H1 (cell line): ENCODE results near the gene RAPGEF5. TPM values are rescaled to one million over a fixed set of nuclear protein-coding genes. Genes with fewer than 3 reads are reported as not detected.

Experiments used
- CTCF ChIA-PET: fragments of 300-600 bp; sonication (Branson Sonifier 250); formaldehyde crosslinking; loops from one replicate; lab custom pipeline; 2021; ENCODE audit not compliant: partially characterized antibody; lab: Charles Lee
- POLR2A ChIA-PET: fragments of 300-600 bp; sonication (Branson Sonifier 250); formaldehyde crosslinking; loops from one replicate; lab custom pipeline; 2021; ENCODE audit warnings: inconsistent platforms; ENCODE audit not compliant: partially characterized antibody; lab: Charles Lee
- DNase-seq, 2 experiments: peaks; one replicate each; pipeline versions ENCODE4 v3.0.0 to v3.0.0-alpha.2; 2010 to 2022; ENCODE audit warnings: low spot score in 2 of 2, low read depth in 1 of 2, mixed read lengths in 1 of 2
- FAIRE-seq: peaks from 2 replicates; lab custom pipeline; 2011; peaks lifted over from hg19 to GRCh38; lab: Jason Lieb, UNC
- H2AFZ ChIP-seq: 2 replicates; pipeline ENCODE4 v1.8.1; 2012; ENCODE audit warnings: low read length, inconsistent platforms
- H2AK5ac ChIP-seq: 2 replicates; pipeline ENCODE4 v1.6.1; 2013; ENCODE audit warnings: low read depth, low read length
- H2BK120ac ChIP-seq: replicated peaks from 2 replicates; pipeline ENCODE3; 2013; ENCODE audit warnings: low read depth, low read length, inconsistent platforms
- H2BK12ac ChIP-seq: 2 replicates; pipeline ENCODE4 v1.6.1; 2013; ENCODE audit warnings: low read depth, low read length
- H2BK15ac ChIP-seq: 2 replicates; pipeline ENCODE4 v1.6.1; 2013; ENCODE audit warnings: low read length
- H2BK20ac ChIP-seq: 2 replicates; pipeline ENCODE4 v1.6.1; 2013; ENCODE audit warnings: low read length
- H2BK5ac ChIP-seq: 2 replicates; pipeline ENCODE4 v1.6.1; 2013; ENCODE audit warnings: low read depth, low read length
- H3K14ac ChIP-seq: 2 replicates; pipeline ENCODE4 v1.6.1; 2013; ENCODE audit warnings: inconsistent platforms; ENCODE audit not compliant: insufficient read length
- H3K18ac ChIP-seq: 2 replicates; pipeline ENCODE4 v1.6.1; 2013; ENCODE audit warnings: low read length; ENCODE audit errors: extremely low read depth
- H3K23ac ChIP-seq: 2 replicates; pipeline ENCODE4 v1.6.1; 2013; ENCODE audit warnings: inconsistent platforms; ENCODE audit not compliant: insufficient read length
- H3K23me2 ChIP-seq: 2 replicates; pipeline ENCODE4 v1.6.1; 2013; ENCODE audit warnings: low read depth, low read length
- H3K27ac ChIP-seq: 2 replicates; pipeline ENCODE4 v1.6.1; 2011; ENCODE audit warnings: low read depth, low read length, inconsistent platforms
- H3K27me3 ChIP-seq, 4 experiments: replicated peaks in 1 of 4; 1 replicate in 1 of 4; 2 replicates in 3 of 4; pipeline versions ENCODE4 v1.6.1 to v1.8.1; 2011 to 2013; ENCODE audit warnings: low read length in 3 of 4, mild to moderate bottlenecking in 3 of 4, inconsistent platforms in 2 of 4, mixed read lengths in 2 of 4, moderate library complexity in 1 of 4; ENCODE audit not compliant: control insufficient read depth in 3 of 4, insufficient read depth in 3 of 4; ENCODE audit errors: extremely low read depth in 1 of 4
- H3K36me3 ChIP-seq, 4 experiments: 2 replicates each; pipeline versions ENCODE4 v1.6.1 to v1.8.1; 2011 to 2013; ENCODE audit warnings: mild to moderate bottlenecking in 4 of 4, low read length in 3 of 4, moderate library complexity in 2 of 4, control low read depth in 1 of 4, inconsistent platforms in 1 of 4; ENCODE audit not compliant: insufficient read depth in 4 of 4, control insufficient read depth in 2 of 4
- H3K4ac ChIP-seq: replicated peaks from 2 replicates; pipeline ENCODE3; 2013; ENCODE audit warnings: low read length, low read depth, mixed read lengths, inconsistent platforms; ENCODE audit not compliant: insufficient read length
- H3K4me1 ChIP-seq, 4 experiments: replicated peaks in 1 of 4; 1 replicate in 1 of 4; 2 replicates in 3 of 4; pipeline versions ENCODE4 v1.6.1 to v1.8.1; 2011 to 2013; ENCODE audit warnings: low read length in 3 of 4, inconsistent platforms in 2 of 4, mixed read lengths in 1 of 4; ENCODE audit not compliant: insufficient read depth in 4 of 4, control insufficient read depth in 3 of 4
- H3K4me2 ChIP-seq, 2 experiments: 2 replicates each; pipeline versions ENCODE4 v1.6.1 to v1.8.1; 2011 to 2013; ENCODE audit warnings: low read depth in 2 of 2, low read length in 2 of 2, control low read depth in 1 of 2, inconsistent platforms in 1 of 2, mild to moderate bottlenecking in 1 of 2; ENCODE audit not compliant: insufficient read depth in 1 of 2
- H3K4me3 ChIP-seq, 4 experiments: fragments of 200-600, 300-600 bp in 1 of 4; sonication (generic), shearing (Covaris generic), sonication (Bioruptor Twin) in 1 of 4; 2 replicates each; pipeline versions ENCODE4 v1.5.1 to v1.8.1; 2011 to 2016; ENCODE audit warnings: low read length in 4 of 4, low read depth in 3 of 4, control low read depth in 2 of 4, inconsistent platforms in 2 of 4, mild to moderate bottlenecking in 2 of 4, mixed read lengths in 1 of 4, moderate library complexity in 1 of 4; ENCODE audit not compliant: insufficient read depth in 2 of 4; ENCODE audit errors: extremely low read depth in 1 of 4
- H3K56ac ChIP-seq: replicated peaks from 2 replicates; pipeline ENCODE3; 2013; ENCODE audit warnings: low read depth, mild to moderate bottlenecking, mixed read lengths, low read length, inconsistent platforms; ENCODE audit not compliant: insufficient read length
- H3K79me1 ChIP-seq: 2 replicates; pipeline ENCODE4 v1.6.1; 2013; ENCODE audit warnings: low read depth, low read length, control low read depth
- H3K79me2 ChIP-seq, 2 experiments: 2 replicates each; pipeline versions ENCODE4 v1.6.1 to v1.8.1; 2012 to 2013; ENCODE audit warnings: low read length in 2 of 2, mild to moderate bottlenecking in 2 of 2, inconsistent platforms in 1 of 2; ENCODE audit not compliant: insufficient read depth in 2 of 2, control insufficient read depth in 1 of 2
- H3K9ac ChIP-seq, 4 experiments: replicated peaks in 1 of 4; 1 replicate in 1 of 4; 2 replicates in 3 of 4; pipeline versions ENCODE4 v1.6.1 to v1.8.1; 2011 to 2013; ENCODE audit warnings: low read depth in 3 of 4, low read length in 3 of 4, control low read depth in 2 of 4, mild to moderate bottlenecking in 2 of 4, moderate library complexity in 2 of 4, inconsistent platforms in 1 of 4; ENCODE audit errors: extremely low read depth in 1 of 4
- H3K9me3 ChIP-seq, 2 experiments: 2 replicates each; pipeline versions ENCODE4 v1.6.1 to v1.8.1; 2012 to 2013; ENCODE audit warnings: mild to moderate bottlenecking in 2 of 2, moderate library complexity in 2 of 2, control low read depth in 1 of 2, inconsistent platforms in 1 of 2, low read depth in 1 of 2, low read length in 1 of 2, mixed read lengths in 1 of 2; ENCODE audit not compliant: insufficient read depth in 2 of 2
- H4K20me1 ChIP-seq, 2 experiments: replicated peaks in 1 of 2; 2 replicates each; pipeline versions ENCODE3 to v1.8.1; 2011 to 2013; ENCODE audit warnings: inconsistent platforms in 2 of 2, low read length in 2 of 2, mild to moderate bottlenecking in 1 of 2; ENCODE audit not compliant: insufficient read depth in 2 of 2, control insufficient read depth in 1 of 2
- H4K5ac ChIP-seq: 2 replicates; pipeline ENCODE4 v1.6.1; 2013; ENCODE audit warnings: low read length, low read depth, mixed read lengths, inconsistent platforms; ENCODE audit not compliant: insufficient read length
- H4K8ac ChIP-seq: 2 replicates; pipeline ENCODE4 v1.8.0; 2013; ENCODE audit warnings: mild to moderate bottlenecking, moderate library complexity, low read length, inconsistent platforms; ENCODE audit not compliant: insufficient read depth; ENCODE audit errors: extremely low read depth
- H4K91ac ChIP-seq: replicated peaks from 2 replicates; pipeline ENCODE3; 2013; ENCODE audit warnings: low read length, mixed read lengths, inconsistent platforms; ENCODE audit not compliant: insufficient read length
- CBX8 ChIP-seq: fragments of 300-800, 300-1000 bp; sonication (generic); IDR thresholded peaks from 2 replicates; pipeline ENCODE4 v1.7.1; 2016; ENCODE audit warnings: low read depth, low read length, borderline replicate concordance
- ZNF274 ChIP-seq: IDR thresholded peaks from 2 replicates; pipeline ENCODE4 v1.7.0; 2012; ENCODE audit warnings: low read length, borderline replicate concordance; ENCODE audit errors: extremely low read depth
- WGBS, 2 experiments: shearing (Covaris generic) in 1 of 2; methylation state at CpG; one replicate each; pipeline versions ENCODE4 v1.1.6 to v1.1.7; 2013 to 2015; ENCODE audit warnings: low lambda C conversion rate in 2 of 2, mixed read lengths in 2 of 2, inconsistent platforms in 1 of 2, low coverage in 1 of 2, missing lambda C conversion rate in 1 of 2; ENCODE audit not compliant: insufficient replicate concordance in 2 of 2, insufficient coverage in 1 of 2, insufficient read length in 1 of 2; ENCODE audit errors: extremely low coverage in 1 of 2, missing lambda C conversion rate in 1 of 2; 5-methylcytosine and 5-hydroxymethylcytosine counted together
- polyA plus RNA-seq, 7 experiments: library from polyadenylated mRNA; depleted of rRNA in 3 of 7; stranded (reverse) in 5 of 7; unstranded in 2 of 7; fragments of >200 nt in 5 of 7; fragments of 200-250 nt in 2 of 7; gene quantifications; 1 replicate in 5 of 7; 2 replicates in 1 of 7; 4 replicates in 1 of 7; pipeline versions ENCODE4 v1.2.1 to v1.2.3, GENCODE V29; 2011 to 2013; ENCODE audit warnings: missing spikeins in 2 of 7, mixed read lengths in 2 of 7
- total RNA-seq: library from RNA; stranded (reverse); fragmentation: NEBNext Ultra II Directional; extraction: Animal tissue kit (Norgen Biotek cat#: 25700); gene quantifications from 2 replicates; pipeline ENCODE4 v1.2.1, GENCODE V29; 2021

RAPGEF5 gene
- total and polyA plus RNA-seq, 2 of the 8 experiments (the other 6 are each of a cell fraction or from before 2014, with no cell fraction given), result 4.4 to 22.9 TPM

DNA sequence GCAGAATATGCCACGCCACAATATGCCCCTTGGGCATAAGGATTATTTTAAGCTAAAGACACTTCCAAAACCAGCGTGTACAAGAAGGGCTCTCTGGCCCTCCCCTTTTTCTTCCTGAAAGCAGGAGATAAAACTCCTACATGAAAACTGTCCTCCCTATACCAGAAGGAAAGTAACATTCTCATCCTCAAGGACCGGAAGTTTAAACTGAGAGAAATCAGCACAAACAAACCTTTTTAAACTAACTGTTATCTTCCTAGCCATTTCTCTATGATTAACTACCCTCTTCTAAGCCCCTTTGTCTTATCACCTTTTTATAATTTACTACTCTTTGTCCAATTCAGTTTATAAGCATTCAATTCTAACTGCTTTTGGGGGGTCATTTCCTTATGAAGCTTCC is 16.4 kb upstream of the RAPGEF5 start:
- Histone ChIP-seq H3K4me2 (no peak overlapping the region), H3K79me1 (no peaks in the 10 kb centered on the region), H4K8ac (no peak overlapping the region), H3K4me3 (no peak overlapping the region), H3K23ac (no peak overlapping the region), H3K18ac (no peak overlapping the region), H2AFZ (no peak overlapping the region), H2BK12ac (no peak overlapping the region), H3K14ac (no peak overlapping the region), H4K91ac (no peak overlapping the region), H3K4me1 (no peaks in the 10 kb centered on the region), H3K27me3 (no peaks in the 10 kb centered on the region), H3K27ac (no peak overlapping the region), H2BK15ac (no peak overlapping the region), H4K20me1 (no peaks in the 10 kb centered on the region), H2BK20ac (no peak overlapping the region), H3K9ac (no peak overlapping the region), H2AK5ac (no peak overlapping the region), H3K23me2 (no peaks in the 10 kb centered on the region), H3K9me3 (no peaks in the 10 kb centered on the region), H2BK120ac (no peak overlapping the region), H3K79me2 (no peaks in the 10 kb centered on the region), H3K36me3 (no peaks in the 10 kb centered on the region), H4K5ac (no peak overlapping the region), H2BK5ac (no peak overlapping the region), H3K56ac (no peak overlapping the region), H3K4ac (no peak overlapping the region)
- CTCF ChIA-PET, result interaction anchor here (0.9 to 1.5 kb wide), 3 partner anchors 8 to 116 kb away, joined by 3 to 4 read pairs (median 3); no protein-coding TSS in a partner anchor
- DNase-seq (no peak), FAIRE-seq (no peak)
- TF ChIP-seq CBX8 (no peak), ZNF274 (no peak)
- POLR2A ChIA-PET, result no interaction called here
- WGBS, 2 experiments, result 84% methylated on average over 3 of the region's 3 CpGs; no CpG with 5 or more reads in 1 of the 2 experiments
